Left ventricle myocardium superior (tissue), 1 donor: ENCODE results near the gene RHAG. TPM values are rescaled to one million over a fixed set of nuclear protein-coding genes. Genes with fewer than 3 reads are reported as not detected.

Experiments used
- ATAC-seq: fragments of 200-7000 bp; cut with Tn5 transposase; one replicate; pipeline ENCODE4 v1.9.1; 2020; ENCODE audit warnings: mild to moderate bottlenecking, moderate library complexity
- DNase-seq: peaks from one replicate; pipeline ENCODE4 v3.0.0-alpha.2; 2020
- intact Hi-C: fragments of 100-400 bp; cut with micrococcal nuclease; formaldehyde crosslinking; loops from one replicate; pipeline ENCODE4 v1.11.0; 2022
- total RNA-seq: library from RNA; stranded (reverse); fragmentation: NEBNext Ultra II Directional; extraction: Animal tissue kit (Norgen Biotek cat#: 25700); gene quantifications from one replicate; pipeline ENCODE4 v1.2.1, GENCODE V29; 2021
- donor health status: DM: no; HTN: yes; CAD: no; lungs with severe emphysema.

RHAG gene
- total RNA-seq, 1 donor from 2014 or later: 0.62 TPM

GRCh38 chr6:49579649-49580048 is 57.0 kb downstream of the RHAG start:
- ATAC-seq: no peak
- intact Hi-C loops: no loop called here

GRCh38 chr6:49576618-49577017 is 60.0 kb downstream of the RHAG start:
- DNase-seq (no peak), ATAC-seq (no peak)
- intact Hi-C loops: no loop called here

More at GRCh38 chr6:49579649-49580048, 57.0 kb downstream of the RHAG start:
- DNase-seq: no peak

GRCh38 chr6:49570474-49571079 is 66.1 kb downstream of the RHAG start:
- intact Hi-C loops: no loop called here
- DNase-seq (no peak), ATAC-seq (no peak)

- DNase-seq: no peak
- peak; percentile 17 for ATAC-seq
- intact Hi-C loops: no loop called here
These were observed 70.8 kb downstream of the RHAG start for GRCh38 chr6:49565855-49566254.

GRCh38 chr6:49565261-49565660 is 71.4 kb downstream of the RHAG start:
- DNase-seq (no peak), ATAC-seq (no peak)
- intact Hi-C loops: no loop called here

- DNase-seq (no peak), ATAC-seq (no peak)
- intact Hi-C loops: no loop called here
These were observed 72.1 kb downstream of the RHAG start for GRCh38 chr6:49564552-49564951.

- ATAC-seq (no peak), DNase-seq (no peak)
- intact Hi-C loops: no loop called here
These were observed 73.4 kb downstream of the RHAG start for GRCh38 chr6:49563006-49563886.

GRCh38 chr6:49558238-49558637 is 78.4 kb downstream of the RHAG start:
- ATAC-seq: no peak
- intact Hi-C loops: no loop called here
- no peak for DNase-seq

GRCh38 chr6:49557177-49557576 is 79.5 kb downstream of the RHAG start:
- ATAC-seq (no peak), DNase-seq (no peak)
- intact Hi-C loops: no loop called here

- no peak for ATAC-seq
- DNase-seq: no peak
- intact Hi-C loops: no loop called here
These were observed 80.2 kb downstream of the RHAG start for GRCh38 chr6:49556429-49556837.

GRCh38 chr6:49555951-49556350 is 80.7 kb downstream of the RHAG start:
- intact Hi-C loops: no loop called here
- ATAC-seq (no peak), DNase-seq (no peak)

Other genes starting within 250 kb of the RHAG start
- 34.9 TPM for gene MMUT, start 173.6 kb downstream of the RHAG start, total RNA-seq
- 3.2 TPM for gene CENPQ, start 173.5 kb downstream of the RHAG start, total RNA-seq
- not detected for gene GLYATL3, start 136.9 kb downstream of the RHAG start, total RNA-seq
- 0.32 TPM for gene C6orf141, start 86.2 kb downstream of the RHAG start, total RNA-seq
- gene CRISP2, start 76.7 kb upstream of the RHAG start, total RNA-seq: not detected
- not detected for gene CRISP3, start 107.5 kb upstream of the RHAG start, total RNA-seq
- gene PGK2, start 150.4 kb upstream of the RHAG start, total RNA-seq: not detected
- gene CRISP1, start 229.7 kb upstream of the RHAG start, total RNA-seq: not detected